Epithelial cell of proximal tubule (primary cell): Measurements from ENCODE around the gene SGMS1. TPM values are rescaled to one million over a fixed set of nuclear protein-coding genes. Genes with fewer than 3 reads are reported as not detected.

Source experiments
- DNase-seq: peaks from one replicate; pipeline ENCODE4 v3.0.0-alpha.2; 2011; ENCODE audit warnings: low read depth
- H3K4me3 ChIP-seq: 2 replicates; pipeline ENCODE4 v1.5.1; 2011; ENCODE audit warnings: low read depth, mild to moderate bottlenecking, low read length
- total RNA-seq: library from RNA; depleted of rRNA; stranded (reverse); fragments of >200 nt; gene quantifications from 2 replicates; pipeline ENCODE4 v1.2.3, GENCODE V29; 2015
- TF ChIP-seq, protein P1 (sequence below): conservative IDR thresholded peaks from 2 replicates; pipeline ENCODE4 v1.5.1; 2012; ENCODE audit warnings: low read depth, mild to moderate bottlenecking, low read length

The SGMS1 gene
- total RNA-seq, 1 donor from 2014 or later, result 25.2 TPM

DNA sequence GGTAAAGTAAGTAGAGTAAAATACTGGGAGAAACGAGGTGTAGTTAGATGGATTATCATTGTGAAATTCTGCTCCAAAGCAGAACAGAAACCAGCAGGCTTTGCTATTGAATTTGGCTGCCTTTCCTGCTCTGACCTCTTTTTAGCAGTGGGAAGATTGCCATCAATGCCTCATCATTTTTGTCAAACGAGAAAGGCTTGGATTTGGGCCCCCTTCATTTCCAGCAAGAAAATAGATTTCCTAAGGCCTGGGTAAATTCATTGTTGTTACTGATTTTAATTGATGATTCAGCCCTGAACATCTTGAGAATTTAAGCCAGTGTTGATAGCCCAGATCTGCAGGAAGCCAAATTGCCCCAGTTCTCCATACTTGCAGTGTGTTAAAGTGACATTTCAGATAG is 337.2 kb downstream of the SGMS1 start:
- H3K4me3 ChIP-seq, result no peak overlapping the region
- DNase-seq, result no peak
- TF ChIP-seq, protein P1, sequence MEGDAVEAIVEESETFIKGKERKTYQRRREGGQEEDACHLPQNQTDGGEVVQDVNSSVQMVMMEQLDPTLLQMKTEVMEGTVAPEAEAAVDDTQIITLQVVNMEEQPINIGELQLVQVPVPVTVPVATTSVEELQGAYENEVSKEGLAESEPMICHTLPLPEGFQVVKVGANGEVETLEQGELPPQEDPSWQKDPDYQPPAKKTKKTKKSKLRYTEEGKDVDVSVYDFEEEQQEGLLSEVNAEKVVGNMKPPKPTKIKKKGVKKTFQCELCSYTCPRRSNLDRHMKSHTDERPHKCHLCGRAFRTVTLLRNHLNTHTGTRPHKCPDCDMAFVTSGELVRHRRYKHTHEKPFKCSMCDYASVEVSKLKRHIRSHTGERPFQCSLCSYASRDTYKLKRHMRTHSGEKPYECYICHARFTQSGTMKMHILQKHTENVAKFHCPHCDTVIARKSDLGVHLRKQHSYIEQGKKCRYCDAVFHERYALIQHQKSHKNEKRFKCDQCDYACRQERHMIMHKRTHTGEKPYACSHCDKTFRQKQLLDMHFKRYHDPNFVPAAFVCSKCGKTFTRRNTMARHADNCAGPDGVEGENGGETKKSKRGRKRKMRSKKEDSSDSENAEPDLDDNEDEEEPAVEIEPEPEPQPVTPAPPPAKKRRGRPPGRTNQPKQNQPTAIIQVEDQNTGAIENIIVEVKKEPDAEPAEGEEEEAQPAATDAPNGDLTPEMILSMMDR, result no peak

DNA sequence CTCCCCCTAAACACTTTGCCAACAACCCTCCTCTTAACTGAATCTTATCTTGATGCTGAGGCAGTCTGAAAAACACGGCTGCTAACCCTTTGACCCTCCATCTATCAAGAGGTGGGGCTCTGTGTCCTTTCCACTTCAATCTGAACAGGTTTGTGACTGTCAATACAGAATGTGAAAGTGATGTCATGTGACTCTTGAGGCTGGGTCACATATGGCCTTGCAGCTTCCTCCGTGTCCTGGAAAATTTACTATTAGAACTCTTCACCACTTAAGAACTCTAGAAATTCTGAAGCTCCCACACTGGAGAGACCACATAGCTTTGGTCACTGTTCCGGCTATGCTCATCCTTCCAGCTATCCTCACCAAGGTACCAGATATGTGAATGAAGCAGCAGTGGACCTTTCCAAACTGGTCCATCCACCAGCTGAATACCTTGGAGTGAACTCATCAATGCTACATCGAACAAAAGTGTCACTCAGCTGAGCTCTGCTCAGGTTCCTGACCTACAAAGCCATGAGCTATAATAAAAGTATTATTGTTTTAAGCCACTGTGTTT is 341.7 kb downstream of the SGMS1 start:
- no peak overlapping the region for H3K4me3 ChIP-seq
- no peak for DNase-seq
- TF ChIP-seq, protein P1, result no peak

DNA sequence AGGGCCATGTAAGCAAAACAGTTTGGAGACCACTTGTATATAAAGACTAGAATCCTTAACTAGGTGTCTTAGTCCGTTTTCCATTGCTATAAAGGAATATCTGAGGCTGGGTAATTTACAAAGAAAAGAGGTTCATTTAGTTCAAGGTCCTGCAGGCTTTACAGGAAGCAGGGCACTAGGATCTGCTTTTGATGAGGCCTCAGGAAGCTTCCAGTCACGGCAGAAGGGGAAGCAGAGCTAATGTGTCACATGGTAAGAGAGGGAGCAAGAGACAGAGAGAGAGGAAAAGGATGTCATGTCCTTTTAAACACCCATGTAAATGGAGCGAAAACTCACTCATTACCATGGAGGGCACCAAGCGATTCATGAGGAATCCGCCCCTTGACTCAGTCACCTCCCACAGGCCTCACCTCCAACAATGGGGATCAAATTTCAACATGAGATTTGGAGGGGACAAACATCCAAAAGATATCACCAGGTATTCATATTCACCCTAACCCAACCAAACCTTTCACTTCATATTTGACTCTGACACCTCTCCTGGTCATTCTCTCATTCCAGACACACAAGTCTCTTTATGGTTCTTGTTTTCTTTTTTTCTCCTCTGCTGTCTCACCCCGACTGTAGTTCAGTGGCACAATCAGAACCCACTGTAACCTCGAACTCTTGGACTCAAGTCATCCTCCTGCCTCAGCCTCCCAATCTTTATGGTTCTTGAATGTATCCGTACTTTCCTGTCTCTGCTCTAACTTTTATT is 342.4 kb downstream of the SGMS1 start:
- TF ChIP-seq, protein P1, result no peak
- H3K4me3 ChIP-seq, result no peak overlapping the region
- no peak for DNase-seq

DNA sequence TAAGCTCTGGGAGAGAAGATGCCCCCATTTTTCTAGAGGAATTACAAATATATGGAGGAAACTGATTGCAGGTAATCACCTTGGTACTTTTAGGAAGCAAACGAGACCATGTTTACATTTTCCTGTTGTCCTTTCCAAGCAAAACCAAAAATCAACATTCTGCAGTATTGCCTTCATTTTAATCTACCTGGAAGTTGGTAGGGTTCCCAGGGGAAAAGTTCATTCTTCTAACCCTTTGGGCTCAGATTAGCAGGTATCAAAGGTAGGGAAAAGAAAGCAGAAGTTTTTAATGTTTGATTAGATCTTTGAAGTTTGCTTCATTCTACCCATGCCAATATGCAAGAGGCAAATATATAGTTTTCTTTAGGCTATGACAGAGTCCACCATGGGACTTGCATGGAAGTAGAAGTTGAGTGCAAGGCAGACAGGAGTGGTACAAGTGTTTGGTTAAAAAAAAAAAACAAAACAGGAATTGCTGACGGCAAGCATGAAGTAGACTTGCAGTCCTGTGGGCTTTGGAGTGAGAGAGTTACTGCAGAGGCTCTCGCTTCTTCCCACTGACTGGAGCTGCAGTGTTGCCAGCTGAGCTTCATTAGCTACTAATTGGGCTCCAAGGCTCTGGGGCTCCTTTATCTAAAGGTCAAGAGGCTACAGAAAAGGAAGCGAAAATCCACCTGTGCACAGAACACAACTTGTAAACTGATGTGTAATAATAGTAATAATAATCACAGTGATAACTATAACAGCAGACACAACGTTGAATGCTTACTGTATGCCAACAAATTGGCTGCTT is 343.5 kb downstream of the SGMS1 start:
- no peak for DNase-seq
- no peak overlapping the region for H3K4me3 ChIP-seq
- TF ChIP-seq, protein P1, result no peak

DNA sequence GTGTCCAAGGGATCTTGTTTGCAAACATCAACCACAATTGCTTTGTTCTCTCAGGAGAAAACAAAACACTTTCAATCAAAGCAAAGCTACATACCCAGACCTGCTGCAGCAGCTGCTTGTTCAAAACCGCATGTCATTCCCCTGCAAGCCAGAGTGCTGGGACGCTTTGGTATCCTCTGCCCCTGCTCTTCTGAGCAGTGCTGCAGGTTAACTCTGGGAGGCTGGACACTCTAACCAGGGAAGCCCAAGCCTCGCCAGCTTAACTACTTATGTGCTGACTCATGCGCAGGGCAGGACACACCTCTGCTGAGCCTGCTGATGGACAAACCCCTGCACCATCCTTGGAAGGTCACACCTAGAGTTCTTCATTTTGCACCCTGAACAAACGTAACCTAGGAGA is 344.3 kb downstream of the SGMS1 start:
- TF ChIP-seq, protein P1, result no peak
- no peak for DNase-seq

DNA sequence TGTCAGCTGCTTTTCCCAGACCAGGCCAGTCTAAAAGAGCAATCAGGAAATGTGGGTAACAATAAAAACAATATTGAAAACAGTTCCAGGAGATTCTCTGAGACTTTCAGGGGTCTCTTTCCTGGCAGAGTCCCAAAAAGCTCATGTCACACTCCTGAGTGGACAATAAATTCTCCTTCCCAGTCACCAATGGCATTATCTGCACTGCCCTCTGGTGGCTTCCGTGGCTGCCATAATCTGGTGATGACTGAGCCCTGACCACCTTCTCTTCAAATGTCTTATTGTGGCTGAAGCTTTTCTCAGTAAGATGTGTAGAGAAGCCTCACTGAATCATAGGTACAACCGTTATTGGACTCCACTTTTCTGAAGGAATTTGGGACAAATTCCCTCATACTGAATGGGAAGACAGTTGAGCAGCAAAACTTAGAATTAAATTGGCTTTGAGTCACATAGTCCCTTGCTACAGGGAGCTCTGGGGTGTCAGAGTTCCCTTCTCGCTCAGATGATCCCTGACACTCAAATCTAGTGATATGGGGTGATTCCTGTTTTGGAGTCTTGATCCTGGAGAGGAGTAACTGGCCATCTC is 348.0 kb downstream of the SGMS1 start:
- TF ChIP-seq, protein P1, result peak; percentile 82
- no peak for DNase-seq
- no peak overlapping the region for H3K4me3 ChIP-seq

More for the DNA sequence above, 344.3 kb downstream of the SGMS1 start:
- H3K4me3 ChIP-seq, result no peak overlapping the region
